GM12864 (cell line): ENCODE measurements around the gene CXCR5.

Experiments
- DNase-seq: peaks from one replicate; pipeline ENCODE4 v3.0.0-alpha.2; 2011; ENCODE audit warnings: low read depth
- H3K4me3 ChIP-seq: 2 replicates; pipeline ENCODE4 v1.5.1; 2011; ENCODE audit warnings: mild to moderate bottlenecking, low read depth, low read length, control low read depth
- CTCF ChIP-seq: IDR thresholded peaks from 2 replicates; pipeline ENCODE4 v1.5.1; 2011; ENCODE audit warnings: low read depth, mild to moderate bottlenecking, moderate library complexity, low read length, control low read depth, inconsistent platforms; ENCODE audit errors: missing control alignments

Gene CXCR5

GRCh38 chr11:118857385-118857784, 26.3 kb upstream of the CXCR5 start:
- TF ChIP-seq CTCF = no peak
- no peak overlapping the region for H3K4me3 ChIP-seq
- no peak for DNase-seq

- TF ChIP-seq CTCF = no peak
- no peak overlapping the region for H3K4me3 ChIP-seq
- no peak for DNase-seq
Observed at GRCh38 chr11:118859973-118860372, 23.7 kb upstream of the CXCR5 start.

- TF ChIP-seq CTCF = no peak
- no peak for DNase-seq
- H3K4me3 ChIP-seq = no peak overlapping the region
Observed at GRCh38 chr11:118868659-118869058, 15.0 kb upstream of the CXCR5 start.

GRCh38 chr11:118870396-118871343, 13.0 kb upstream of the CXCR5 start:
- no peak for DNase-seq
- no peak overlapping the region for H3K4me3 ChIP-seq
- TF ChIP-seq CTCF = no peak

- peak; percentile 59 for DNase-seq
- no peak overlapping the region for H3K4me3 ChIP-seq
- no peak for TF ChIP-seq CTCF
Observed at GRCh38 chr11:118872403-118872821, 11.3 kb upstream of the CXCR5 start.

- no peak for DNase-seq
- no peak overlapping the region for H3K4me3 ChIP-seq
- TF ChIP-seq CTCF = no peak
Observed at GRCh38 chr11:118873804-118874203, 9.9 kb upstream of the CXCR5 start.

- H3K4me3 ChIP-seq = no peak overlapping the region
- TF ChIP-seq CTCF = no peak
Observed at GRCh38 chr11:118876286-118876685, 7.4 kb upstream of the CXCR5 start.

More at GRCh38 chr11:118876286-118876685, 7.4 kb upstream of the CXCR5 start:
- no peak for DNase-seq
